K562 (cell line): Measurements from ENCODE around the gene MGA. TPM values are rescaled to one million over a fixed set of nuclear protein-coding genes. Genes with fewer than 3 reads are reported as not detected.
A peak's percentile ranks its signal among the peaks of the same experiment; 100 is the strongest.

Experiments used
- ELF4 ChIP-seq: fragments of 450-650 bp; formaldehyde crosslinking; IDR thresholded peaks from 2 replicates; pipeline ENCODE4 v1.4.0; 2022; ENCODE audit warnings: missing genetic modification characterization
- ERF ChIP-seq: fragments of 450-650 bp; formaldehyde crosslinking; IDR thresholded peaks from 2 replicates; pipeline ENCODE4 v1.4.0; 2020; ENCODE audit warnings: mild to moderate bottlenecking, mixed read lengths
- FOS ChIP-seq: IDR thresholded peaks from 3 replicates; pipeline ENCODE4 v1.6.1; 2011; ENCODE audit not compliant: insufficient read length; ENCODE audit errors: extremely low read depth
- FOXK2 ChIP-seq, 2 experiments: fragments of 450-650 bp; IDR thresholded peaks in 1 of 2; conservative IDR thresholded peaks in 1 of 2; 2 replicates each; pipeline ENCODE4 v1.6.1; 2016; ENCODE audit warnings: low read depth in 2 of 2, mild to moderate bottlenecking in 1 of 2
- HDAC8 ChIP-seq: fragments of 450-650 bp; IDR thresholded peaks from 2 replicates; pipeline ENCODE4 v1.6.1; 2016; ENCODE audit warnings: mild to moderate bottlenecking, missing genetic modification characterization, moderate library complexity, missing compliant biosample characterization
- HNRNPH1 ChIP-seq: fragments of 200-400 bp; formaldehyde crosslinking; optimal IDR thresholded peaks from 2 replicates; pipeline ENCODE3; 2017; ENCODE audit warnings: low read depth, mild to moderate bottlenecking, low read length, moderate library complexity
- IRF2 ChIP-seq: sonication (generic); formaldehyde crosslinking; IDR thresholded peaks from 2 replicates; pipeline ENCODE4 v1.8.1; 2022; ENCODE audit warnings: mild to moderate bottlenecking, missing genetic modification reagents
- MTA1 ChIP-seq: fragments of 450-650 bp; IDR thresholded peaks from 2 replicates; pipeline ENCODE4 v1.6.1; 2017; ENCODE audit warnings: borderline replicate concordance
- NFIC ChIP-seq: fragments of 450-650 bp; IDR thresholded peaks from 2 replicates; pipeline ENCODE4 v1.6.1; 2017; ENCODE audit warnings: mild to moderate bottlenecking, inconsistent platforms
- NONO ChIP-seq, 2 experiments: fragments of 200-400 bp in 1 of 2; fragments of 450-650 bp in 1 of 2; formaldehyde crosslinking in 1 of 2; IDR thresholded peaks; 2 replicates each; pipeline ENCODE4 v1.6.1; 2017; ENCODE audit warnings: low read depth in 2 of 2, mild to moderate bottlenecking in 2 of 2, moderate library complexity in 2 of 2, low read length in 1 of 2
- PML ChIP-seq: IDR thresholded peaks from 2 replicates; pipeline ENCODE4 v1.6.1; 2012; ENCODE audit warnings: low read length, inconsistent platforms
- POLR2B ChIP-seq: fragments of 450-650 bp; IDR thresholded peaks from 2 replicates; pipeline ENCODE4 v1.6.1; 2018; ENCODE audit warnings: low read depth; ENCODE audit not compliant: partially characterized antibody
- RBFOX2 ChIP-seq: fragments of 200-400 bp; formaldehyde crosslinking; IDR thresholded peaks from 2 replicates; pipeline ENCODE4 v1.6.1; 2017; ENCODE audit warnings: low read depth, mild to moderate bottlenecking, low read length, moderate library complexity
- SPI1 ChIP-seq: IDR thresholded peaks from 2 replicates; pipeline ENCODE4 v1.6.1; 2011; ENCODE audit warnings: low read depth, low read length, control low read depth, borderline replicate concordance
- XRCC4 ChIP-seq: IDR thresholded peaks from one replicate; pipeline ENCODE4 v1.6.1; 2011; ENCODE audit not compliant: insufficient read depth, insufficient read length; ENCODE audit errors: extremely low read depth
- ZNF143 ChIP-seq: sonication (generic); formaldehyde crosslinking; IDR thresholded peaks from 2 replicates; pipeline ENCODE4 v1.9.0; 2022; ENCODE audit warnings: mild to moderate bottlenecking, missing genetic modification reagents
- ZNF592 ChIP-seq: fragments of 450-650 bp; IDR thresholded peaks from 2 replicates; pipeline ENCODE4 v1.6.1; 2017; ENCODE audit warnings: antibody characterized with exemption, mild to moderate bottlenecking
- ZNF740 ChIP-seq, 3 experiments: fragments of 200-800 bp in 1 of 3; sonication (Bioruptor generic) in 1 of 3; sonication (generic) in 1 of 3; formaldehyde crosslinking in 1 of 3; IDR thresholded peaks; 2 replicates each; pipeline versions ENCODE4 v1.6.1 to v1.8.0; 2016 to 2022; ENCODE audit warnings: mild to moderate bottlenecking in 2 of 3, missing compliant biosample characterization in 2 of 3, missing genetic modification characterization in 2 of 3, missing genetic modification reagents in 1 of 3
- polyA plus RNA-seq, 8 experiments: library from polyadenylated mRNA; depleted of rRNA in 4 of 8; stranded (reverse) in 5 of 8; unstranded in 3 of 8; fragments of >200 nt; fragmentation: Nextera tagmentation in 2 of 8; fragmentation: Illumina TruSeq in 1 of 8; extraction: Ambion mirVana in 2 of 8; extraction: Trizol in 1 of 8; gene quantifications; 2 replicates each; pipeline versions ENCODE4 v1.2.1 to v1.2.3, GENCODE V29; 2011 to 2014; ENCODE audit warnings: inconsistent platforms in 1 of 8, missing spikeins in 1 of 8
- total RNA-seq, 7 experiments: library from RNA; depleted of rRNA in 6 of 7; stranded (reverse); fragments of >200 nt in 6 of 7; fragmentation: Illumina TruSeq in 2 of 7; extraction: Trizol in 2 of 7; gene quantifications; 2 replicates each; pipeline versions ENCODE4 v1.2.1 to v1.2.3, GENCODE V29; 2011 to 2021; ENCODE audit warnings: low replicate concordance in 1 of 7
- TF ChIP-seq, protein P1 (sequence below): fragments of 150-350 bp; conservative IDR thresholded peaks from 2 replicates; pipeline ENCODE4 v1.6.1; 2014; ENCODE audit warnings: low read length
- TF ChIP-seq, protein P2 (sequence below): fragments of 250-450 bp; sonication (Bioruptor Pico); IDR thresholded peaks from 2 replicates; pipeline ENCODE4 v1.8.0; 2022; ENCODE audit warnings: moderate library complexity, mild to moderate bottlenecking, inconsistent platforms

The MGA gene
- total and polyA plus RNA-seq, 9 of the 15 experiments (the other 6 are each of a cell fraction or from before 2014, with no cell fraction given) = 4.7 to 56.1 (median 21.1) TPM

DNA sequence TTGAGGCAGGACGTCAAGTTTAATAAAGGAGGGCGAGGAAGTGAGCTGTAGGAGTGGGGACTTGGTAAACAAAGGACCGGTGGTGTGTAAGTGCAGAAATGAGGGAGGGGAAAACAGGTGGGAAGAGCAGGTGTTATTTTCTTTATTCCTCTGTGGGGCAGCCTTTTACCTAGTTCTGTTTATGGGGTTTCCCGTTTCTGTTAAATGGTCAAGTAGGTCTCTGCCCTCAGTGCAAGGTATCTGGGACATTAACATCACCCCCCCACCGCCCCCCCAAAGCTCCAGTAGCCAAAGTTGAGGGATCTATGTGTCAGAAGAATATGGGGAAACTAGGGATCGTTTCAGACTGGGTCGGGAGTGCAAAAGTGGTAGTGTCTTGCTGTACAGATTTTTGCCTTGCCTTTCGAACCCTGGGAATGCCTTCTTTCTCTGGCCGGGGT lies 893 bp downstream of the MGA start (continued):
- TF ChIP-seq, protein P1, sequence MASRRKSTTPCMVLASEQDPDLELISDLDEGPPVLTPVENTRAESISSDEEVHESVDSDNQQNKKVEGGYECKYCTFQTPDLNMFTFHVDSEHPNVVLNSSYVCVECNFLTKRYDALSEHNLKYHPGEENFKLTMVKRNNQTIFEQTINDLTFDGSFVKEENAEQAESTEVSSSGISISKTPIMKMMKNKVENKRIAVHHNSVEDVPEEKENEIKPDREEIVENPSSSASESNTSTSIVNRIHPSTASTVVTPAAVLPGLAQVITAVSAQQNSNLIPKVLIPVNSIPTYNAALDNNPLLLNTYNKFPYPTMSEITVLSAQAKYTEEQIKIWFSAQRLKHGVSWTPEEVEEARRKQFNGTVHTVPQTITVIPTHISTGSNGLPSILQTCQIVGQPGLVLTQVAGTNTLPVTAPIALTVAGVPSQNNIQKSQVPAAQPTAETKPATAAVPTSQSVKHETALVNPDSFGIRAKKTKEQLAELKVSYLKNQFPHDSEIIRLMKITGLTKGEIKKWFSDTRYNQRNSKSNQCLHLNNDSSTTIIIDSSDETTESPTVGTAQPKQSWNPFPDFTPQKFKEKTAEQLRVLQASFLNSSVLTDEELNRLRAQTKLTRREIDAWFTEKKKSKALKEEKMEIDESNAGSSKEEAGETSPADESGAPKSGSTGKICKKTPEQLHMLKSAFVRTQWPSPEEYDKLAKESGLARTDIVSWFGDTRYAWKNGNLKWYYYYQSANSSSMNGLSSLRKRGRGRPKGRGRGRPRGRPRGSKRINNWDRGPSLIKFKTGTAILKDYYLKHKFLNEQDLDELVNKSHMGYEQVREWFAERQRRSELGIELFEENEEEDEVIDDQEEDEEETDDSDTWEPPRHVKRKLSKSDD = no peak
- peak; percentile 9; the same call in 1 of the 2 replicates for TF ChIP-seq MTA1
- TF ChIP-seq PML = no peak
- TF ChIP-seq, protein P2, sequence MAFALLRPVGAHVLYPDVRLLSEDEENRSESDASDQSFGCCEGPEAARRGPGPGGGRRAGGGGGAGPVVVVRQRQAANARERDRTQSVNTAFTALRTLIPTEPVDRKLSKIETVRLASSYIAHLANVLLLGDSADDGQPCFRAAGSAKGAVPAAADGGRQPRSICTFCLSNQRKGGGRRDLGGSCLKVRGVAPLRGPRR = no peak
- TF ChIP-seq ZNF740 (CRISPR knock-in tag; IDR thresholded peaks at IDR 0.05) = peak; percentile 74; the same call in 1 of the 2 replicates
- peak in 1 of 2 experiments; percentile 91; a peak in 2 of 4 replicates for TF ChIP-seq ZNF740 (tag; IDR thresholded peaks at IDR 0.05)
- no peak for TF ChIP-seq HNRNPH1
- no peak for TF ChIP-seq ZNF143
- no peak for TF ChIP-seq ERF (CRISPR knock-in tag)
- no peak for TF ChIP-seq NFIC
- 0 out of 2 replicates have a peak, but pooled peaks have one; percentile 8 for TF ChIP-seq SPI1
- TF ChIP-seq XRCC4 = no peak
- TF ChIP-seq RBFOX2 = no peak
- TF ChIP-seq FOXK2 (conservative IDR thresholded peaks at IDR 0.05 in 1 of 2, IDR thresholded peaks at IDR 0.05 in 1 of 2; ENCODE audit: low read depth in 2 of 2) = peak in 1 of 2 experiments; percentile 25; a peak in 1 of 4 replicates
- no peak for TF ChIP-seq ELF4
- TF ChIP-seq POLR2B = no peak
- no peak for TF ChIP-seq FOS
- no peak for TF ChIP-seq ZNF592
- no peak for TF ChIP-seq HDAC8 (tag)
- TF ChIP-seq IRF2 (CRISPR knock-in tag) = no peak
- TF ChIP-seq NONO (IDR thresholded peaks at IDR 0.05; ENCODE audit: low read depth in 2 of 2, low read length in 1 of 2) = no peak
